NCI-H1048 (cell line): ENCODE data around the gene VWA7.

Experiments
- DNase-seq: peaks from one replicate; lab custom pipeline; 2025; lab: John Stamatoyannopoulos, UW

VWA7 gene

GRCh38 chr6:31752739-31753319 lies 24.3 kb downstream of the VWA7 start:
- no peak for DNase-seq

- no peak for DNase-seq
Observed at GRCh38 chr6:31750411-31751022, 26.6 kb downstream of the VWA7 start.

- DNase-seq: no peak
Observed at GRCh38 chr6:31749301-31750036, 27.7 kb downstream of the VWA7 start.

GRCh38 chr6:31744422-31744821 lies 32.7 kb downstream of the VWA7 start:
- DNase-seq: no peak

- DNase-seq: no peak
Observed at GRCh38 chr6:31742894-31743293, 34.2 kb downstream of the VWA7 start.

- DNase-seq: no peak
Observed at GRCh38 chr6:31741815-31742214, 35.3 kb downstream of the VWA7 start.

- no peak for DNase-seq
Observed at GRCh38 chr6:31740397-31741223, 36.5 kb downstream of the VWA7 start.

GRCh38 chr6:31739639-31740396 lies 37.3 kb downstream of the VWA7 start, which contains the start of gene MSH5:
Gene MSH5 (plus strand): TSS chr6:31740005. CDS start chr6:31740467, 462 bp downstream.
- DNase-seq: peak; percentile 98

- no peak for DNase-seq
Observed at GRCh38 chr6:31737991-31738979, 38.8 kb downstream of the VWA7 start.

- DNase-seq: no peak
Observed at GRCh38 chr6:31737315-31737990, 39.7 kb downstream of the VWA7 start.

GRCh38 chr6:31736768-31737314 lies 40.3 kb downstream of the VWA7 start:
- no peak for DNase-seq

GRCh38 chr6:31736021-31736767 lies 40.9 kb downstream of the VWA7 start, which contains the start of gene CLIC1:
Gene CLIC1 (minus strand): TSS chr6:31736530. CDS start chr6:31736300, 230 bp downstream.
- DNase-seq: peak; percentile 63

- DNase-seq: no peak
Observed at GRCh38 chr6:31734821-31735406, 42.2 kb downstream of the VWA7 start.

- no peak for DNase-seq
Observed at GRCh38 chr6:31734247-31734820, 42.8 kb downstream of the VWA7 start.

GRCh38 chr6:31733734-31734133 lies 43.4 kb downstream of the VWA7 start:
- DNase-seq: no peak

GRCh38 chr6:31732029-31732428 lies 45.1 kb downstream of the VWA7 start:
- DNase-seq: no peak

GRCh38 chr6:31730631-31731086 lies 46.5 kb downstream of the VWA7 start:
- DNase-seq: no peak
